Measurements from ENCODE around the gene RNF103. TPM values are rescaled to one million over a fixed set of nuclear protein-coding genes. Genes with fewer than 3 reads are reported as not detected.

RNF103 gene
- total and polyA plus RNA-seq, 2 of the 13 experiments (the other 11 are each of a cell fraction or from before 2014, with no cell fraction given) = 19.8 to 21.1 TPM

DNA sequence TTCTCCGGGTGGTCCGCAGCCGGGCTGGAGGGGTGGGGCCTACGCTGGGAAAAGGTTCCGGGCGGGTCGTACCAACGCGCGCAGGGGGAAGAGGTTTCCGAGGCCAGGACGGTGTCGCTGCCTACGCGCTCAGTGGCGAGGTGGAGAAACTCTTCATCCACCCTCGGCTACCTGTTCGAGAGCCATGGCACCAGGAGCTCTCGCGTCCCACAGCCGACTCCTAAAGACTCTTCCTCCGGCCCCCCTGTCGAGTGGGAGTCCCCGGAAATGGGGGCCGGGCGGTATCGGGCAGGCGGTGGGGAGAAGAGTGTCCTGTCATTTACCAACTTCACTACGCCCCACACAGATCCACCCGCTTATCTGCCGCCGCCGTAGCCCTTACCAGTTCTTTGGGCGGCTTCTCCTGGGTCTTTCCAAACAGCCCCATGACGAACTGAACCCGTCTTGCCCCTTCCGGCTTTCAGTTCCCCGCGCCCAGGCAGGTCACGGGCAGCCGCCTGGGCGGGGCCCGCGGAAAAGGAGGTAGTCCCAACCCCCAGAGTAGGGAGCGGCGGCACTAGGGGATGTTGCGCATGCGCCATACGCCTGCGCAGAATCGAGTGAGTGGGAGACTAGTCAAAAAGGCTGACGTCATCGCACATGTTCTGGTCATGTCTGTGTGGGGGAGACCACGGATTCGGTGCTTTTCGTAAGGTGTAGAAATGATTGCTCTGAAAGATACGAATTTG, 60.6 kb downstream of the RNF103 start, which contains the start of gene CHMP3 (continued):
- TF ChIP-seq JDP2 (CRISPR knock-in tag; IDR thresholded peaks at IDR 0.05; ENCODE audit: borderline replicate concordance) (no peak), TBL1XR1 (IDR thresholded peaks at IDR 0.05; ENCODE audit: borderline replicate concordance, low read length, partially characterized antibody) (peak; percentile 77), TCF7L2 (IDR thresholded peaks at IDR 0.05; ENCODE audit: low read depth, low read length) (no peak), ZNF17 (CRISPR knock-in tag; IDR thresholded peaks at IDR 0.05) (no peak), U2AF1 (optimal IDR thresholded peaks at IDR 0.05; ENCODE audit: low read depth, low read length) (peak; percentile 88), GFI1 (CRISPR knock-in tag; IDR thresholded peaks at IDR 0.05; ENCODE audit: borderline replicate concordance) (peak; percentile 49; the same call in 1 of the 2 replicates), POLR2G (IDR thresholded peaks at IDR 0.05; ENCODE audit: low read depth, low read length) (peak; percentile 96), ZNF24 (IDR thresholded peaks at IDR 0.05) (no peak), TFDP1 (CRISPR knock-in tag; IDR thresholded peaks at IDR 0.05; ENCODE audit: borderline replicate concordance) (peak; percentile 92), ZBTB4 (CRISPR knock-in tag; IDR thresholded peaks at IDR 0.05; ENCODE audit: borderline replicate concordance) (no peak), ELF3 (CRISPR knock-in tag; IDR thresholded peaks at IDR 0.05) (peak; percentile 39; the same call in 1 of the 2 replicates), MED13 (CRISPR knock-in tag; IDR thresholded peaks at IDR 0.05) (no peak), ZNF703 (CRISPR knock-in tag; IDR thresholded peaks at IDR 0.05; ENCODE audit: borderline replicate concordance) (no peak), SOX6 (IDR thresholded peaks at IDR 0.05) (no peak), SOX6 (CRISPR knock-in tag; IDR thresholded peaks at IDR 0.05) (peak; percentile 81), SMARCE1 (IDR thresholded peaks at IDR 0.05; ENCODE audit: borderline replicate concordance) (no peak)
- TF ChIP-seq, protein P1, sequence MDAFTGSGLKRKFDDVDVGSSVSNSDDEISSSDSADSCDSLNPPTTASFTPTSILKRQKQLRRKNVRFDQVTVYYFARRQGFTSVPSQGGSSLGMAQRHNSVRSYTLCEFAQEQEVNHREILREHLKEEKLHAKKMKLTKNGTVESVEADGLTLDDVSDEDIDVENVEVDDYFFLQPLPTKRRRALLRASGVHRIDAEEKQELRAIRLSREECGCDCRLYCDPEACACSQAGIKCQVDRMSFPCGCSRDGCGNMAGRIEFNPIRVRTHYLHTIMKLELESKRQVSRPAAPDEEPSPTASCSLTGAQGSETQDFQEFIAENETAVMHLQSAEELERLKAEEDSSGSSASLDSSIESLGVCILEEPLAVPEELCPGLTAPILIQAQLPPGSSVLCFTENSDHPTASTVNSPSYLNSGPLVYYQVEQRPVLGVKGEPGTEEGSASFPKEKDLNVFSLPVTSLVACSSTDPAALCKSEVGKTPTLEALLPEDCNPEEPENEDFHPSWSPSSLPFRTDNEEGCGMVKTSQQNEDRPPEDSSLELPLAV (CRISPR knock-in tag; conservative IDR thresholded peaks at IDR 0.05; ENCODE audit: low read depth) = no peak
- TF ChIP-seq, protein P2, sequence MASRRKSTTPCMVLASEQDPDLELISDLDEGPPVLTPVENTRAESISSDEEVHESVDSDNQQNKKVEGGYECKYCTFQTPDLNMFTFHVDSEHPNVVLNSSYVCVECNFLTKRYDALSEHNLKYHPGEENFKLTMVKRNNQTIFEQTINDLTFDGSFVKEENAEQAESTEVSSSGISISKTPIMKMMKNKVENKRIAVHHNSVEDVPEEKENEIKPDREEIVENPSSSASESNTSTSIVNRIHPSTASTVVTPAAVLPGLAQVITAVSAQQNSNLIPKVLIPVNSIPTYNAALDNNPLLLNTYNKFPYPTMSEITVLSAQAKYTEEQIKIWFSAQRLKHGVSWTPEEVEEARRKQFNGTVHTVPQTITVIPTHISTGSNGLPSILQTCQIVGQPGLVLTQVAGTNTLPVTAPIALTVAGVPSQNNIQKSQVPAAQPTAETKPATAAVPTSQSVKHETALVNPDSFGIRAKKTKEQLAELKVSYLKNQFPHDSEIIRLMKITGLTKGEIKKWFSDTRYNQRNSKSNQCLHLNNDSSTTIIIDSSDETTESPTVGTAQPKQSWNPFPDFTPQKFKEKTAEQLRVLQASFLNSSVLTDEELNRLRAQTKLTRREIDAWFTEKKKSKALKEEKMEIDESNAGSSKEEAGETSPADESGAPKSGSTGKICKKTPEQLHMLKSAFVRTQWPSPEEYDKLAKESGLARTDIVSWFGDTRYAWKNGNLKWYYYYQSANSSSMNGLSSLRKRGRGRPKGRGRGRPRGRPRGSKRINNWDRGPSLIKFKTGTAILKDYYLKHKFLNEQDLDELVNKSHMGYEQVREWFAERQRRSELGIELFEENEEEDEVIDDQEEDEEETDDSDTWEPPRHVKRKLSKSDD (CRISPR knock-in tag; IDR thresholded peaks at IDR 0.05; ENCODE audit: low read depth) = peak; percentile 64; the same call in 1 of the 2 replicates
- TF ChIP-seq, protein P3, sequence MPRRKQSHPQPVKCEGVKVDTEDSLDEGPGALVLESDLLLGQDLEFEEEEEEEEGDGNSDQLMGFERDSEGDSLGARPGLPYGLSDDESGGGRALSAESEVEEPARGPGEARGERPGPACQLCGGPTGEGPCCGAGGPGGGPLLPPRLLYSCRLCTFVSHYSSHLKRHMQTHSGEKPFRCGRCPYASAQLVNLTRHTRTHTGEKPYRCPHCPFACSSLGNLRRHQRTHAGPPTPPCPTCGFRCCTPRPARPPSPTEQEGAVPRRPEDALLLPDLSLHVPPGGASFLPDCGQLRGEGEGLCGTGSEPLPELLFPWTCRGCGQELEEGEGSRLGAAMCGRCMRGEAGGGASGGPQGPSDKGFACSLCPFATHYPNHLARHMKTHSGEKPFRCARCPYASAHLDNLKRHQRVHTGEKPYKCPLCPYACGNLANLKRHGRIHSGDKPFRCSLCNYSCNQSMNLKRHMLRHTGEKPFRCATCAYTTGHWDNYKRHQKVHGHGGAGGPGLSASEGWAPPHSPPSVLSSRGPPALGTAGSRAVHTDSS (CRISPR knock-in tag; conservative IDR thresholded peaks at IDR 0.05) = no peak

Data from HepG2 (cell line).